HEK293T (cell line): ENCODE data around the gene MYZAP.

ENCODE experiments used
- ARNT ChIP-seq: fragments of 450-650 bp; IDR thresholded peaks from 2 replicates; pipeline ENCODE4 v1.6.1; 2017; ENCODE audit warnings: mild to moderate bottlenecking
- CTBP1 ChIP-seq: fragments of 450-650 bp; IDR thresholded peaks from 2 replicates; pipeline ENCODE4 v1.6.1; 2016; ENCODE audit warnings: borderline replicate concordance
- FOXA1 ChIP-seq: fragments of 450-650 bp; IDR thresholded peaks from 2 replicates; pipeline ENCODE4 v1.6.1; 2016; ENCODE audit warnings: mild to moderate bottlenecking
- HDGF ChIP-seq: fragments of 450-650 bp; IDR thresholded peaks from 2 replicates; pipeline ENCODE4 v1.6.1; 2017; ENCODE audit warnings: antibody characterized with exemption, borderline replicate concordance
- NFRKB ChIP-seq: fragments of 450-650 bp; IDR thresholded peaks from 2 replicates; pipeline ENCODE4 v1.6.1; 2016; ENCODE audit warnings: mild to moderate bottlenecking, moderate library complexity
- SP1 ChIP-seq: fragments of 450-650 bp; IDR thresholded peaks from 2 replicates; pipeline ENCODE4 v1.6.1; 2017
- TARDBP ChIP-seq: fragments of 450-650 bp; IDR thresholded peaks from 2 replicates; pipeline ENCODE4 v1.6.1; 2016
- ZNF384 ChIP-seq: fragments of 450-650 bp; IDR thresholded peaks from 2 replicates; pipeline ENCODE4 v1.6.1; 2016

DNA sequence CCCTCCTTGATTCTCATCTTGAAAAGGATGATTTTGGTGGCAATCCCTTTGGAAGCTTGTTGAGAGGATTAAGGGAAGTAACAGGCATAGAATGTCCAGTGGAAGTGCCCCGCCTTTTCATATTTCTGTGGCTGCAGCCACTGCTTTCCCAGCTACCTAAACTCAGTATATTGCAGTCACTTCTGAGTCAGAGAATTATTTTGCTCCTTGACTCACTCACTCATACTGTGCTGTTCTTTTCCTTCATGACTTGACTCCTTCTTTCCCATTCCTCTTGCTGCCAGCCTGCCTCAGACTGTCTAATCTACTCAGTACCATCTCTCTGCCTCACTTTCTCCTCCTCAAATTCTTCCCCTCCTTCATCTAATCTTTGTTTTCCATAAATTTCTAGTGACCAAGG is 88.3 kb downstream of the MYZAP start:
- TF ChIP-seq ZNF384: no peak
- no peak for TF ChIP-seq NFRKB
- no peak for TF ChIP-seq SP1
- no peak for TF ChIP-seq TARDBP
- TF ChIP-seq FOXA1: no peak
- TF ChIP-seq HDGF: no peak
- TF ChIP-seq CTBP1: no peak
- TF ChIP-seq ARNT: no peak
